GM19193 (cell line): ENCODE results near the gene PTK6.

Experiments
- POLR2A ChIP-seq: IDR thresholded peaks from 4 replicates; pipeline ENCODE4 v1.6.1; 2011; ENCODE audit not compliant: insufficient read depth, insufficient read length; ENCODE audit errors: extremely low read depth

PTK6 gene

DNA sequence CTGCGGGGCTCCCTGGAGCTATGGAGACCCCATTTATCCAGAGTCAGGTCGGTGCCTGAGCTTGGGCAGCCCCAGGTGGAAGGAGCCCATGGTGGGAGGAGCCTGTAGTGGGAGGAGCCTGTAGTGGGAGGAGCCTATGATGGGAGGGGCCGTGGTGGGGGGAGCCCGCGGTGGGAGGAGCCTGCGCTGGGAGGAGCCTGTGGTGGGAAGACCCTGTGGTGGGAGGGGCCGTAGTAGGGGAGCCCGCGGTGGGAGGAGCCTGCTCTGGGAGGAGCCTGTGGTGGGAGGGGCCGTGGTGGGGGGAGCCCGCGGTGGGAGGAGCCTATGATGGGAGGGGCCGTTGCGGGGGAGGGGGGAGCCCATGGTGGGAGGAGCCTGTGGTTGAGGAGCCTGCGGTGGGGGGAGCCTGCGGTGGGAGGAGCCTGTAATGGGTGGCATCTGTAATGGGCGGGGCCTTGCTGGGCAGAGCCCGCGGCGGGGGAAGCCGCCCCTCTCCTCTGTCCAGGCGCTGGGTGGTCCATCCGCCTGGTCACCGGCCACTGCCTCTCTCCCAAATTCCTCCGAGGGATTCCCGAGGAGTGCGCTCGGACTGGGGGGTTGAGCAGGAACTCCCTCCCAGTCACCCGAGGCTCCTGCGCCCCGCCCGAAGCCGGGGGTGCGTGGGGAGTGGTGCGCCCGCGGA, 16.2 kb upstream of the PTK6 start:
- TF ChIP-seq POLR2A = peak; percentile 29

DNA sequence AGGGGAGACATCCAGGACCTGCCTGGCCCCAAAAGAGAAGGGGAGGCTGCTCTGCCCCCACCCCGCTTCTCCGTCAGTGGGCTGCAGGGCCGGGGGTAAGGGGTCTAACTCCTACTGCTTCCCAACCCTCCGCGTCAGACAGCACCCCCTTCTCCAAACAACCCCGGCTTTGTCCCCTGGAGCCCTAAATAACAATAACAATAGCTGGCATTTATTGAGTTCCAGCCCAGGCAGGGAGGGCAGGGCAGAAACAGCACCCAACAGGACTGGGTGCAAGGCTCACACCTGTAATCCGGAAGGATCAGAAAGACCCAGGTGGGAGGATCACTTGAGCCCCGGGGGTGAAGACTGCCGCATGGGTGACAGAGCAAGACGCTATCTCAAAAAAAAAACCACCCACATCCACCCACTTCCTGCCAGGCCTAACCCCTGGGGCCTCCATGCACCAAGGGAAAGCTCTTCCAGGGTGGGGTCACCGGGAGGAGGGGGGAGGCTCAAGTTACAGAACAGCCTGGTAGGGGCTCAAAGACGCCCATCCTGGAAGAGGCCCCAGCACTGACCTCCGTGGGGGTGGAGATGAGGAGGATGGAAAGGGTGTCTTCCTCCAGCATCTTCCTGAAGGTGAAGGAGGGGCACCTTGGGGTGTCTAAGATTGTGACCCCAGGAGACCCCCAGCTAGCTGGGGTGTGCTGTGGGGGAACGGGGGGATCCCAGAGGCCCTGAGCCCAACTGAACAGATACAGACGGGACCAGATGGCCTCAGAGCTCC, 15.5 kb upstream of the PTK6 start:
- TF ChIP-seq POLR2A = no peak

DNA sequence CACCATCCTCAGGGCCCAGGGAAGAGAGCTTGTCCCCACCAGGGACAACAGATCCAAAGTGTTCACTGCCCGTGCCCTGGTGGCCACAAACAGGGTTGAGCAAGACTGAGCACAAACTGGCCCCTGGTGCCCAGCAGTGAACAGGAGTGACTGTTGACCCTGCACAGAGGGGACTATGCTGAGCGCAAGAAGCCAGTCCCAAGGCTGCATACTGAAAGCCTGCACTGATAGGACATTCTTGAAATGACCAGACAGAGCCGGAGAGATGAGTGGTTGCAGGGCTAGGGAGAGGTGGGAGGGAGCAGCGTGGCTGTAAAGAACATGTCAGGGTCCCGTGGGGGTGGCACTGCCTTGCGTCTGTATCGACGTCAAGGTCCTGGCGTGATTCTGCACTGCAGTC, 13.9 kb upstream of the PTK6 start:
- TF ChIP-seq POLR2A = no peak

DNA sequence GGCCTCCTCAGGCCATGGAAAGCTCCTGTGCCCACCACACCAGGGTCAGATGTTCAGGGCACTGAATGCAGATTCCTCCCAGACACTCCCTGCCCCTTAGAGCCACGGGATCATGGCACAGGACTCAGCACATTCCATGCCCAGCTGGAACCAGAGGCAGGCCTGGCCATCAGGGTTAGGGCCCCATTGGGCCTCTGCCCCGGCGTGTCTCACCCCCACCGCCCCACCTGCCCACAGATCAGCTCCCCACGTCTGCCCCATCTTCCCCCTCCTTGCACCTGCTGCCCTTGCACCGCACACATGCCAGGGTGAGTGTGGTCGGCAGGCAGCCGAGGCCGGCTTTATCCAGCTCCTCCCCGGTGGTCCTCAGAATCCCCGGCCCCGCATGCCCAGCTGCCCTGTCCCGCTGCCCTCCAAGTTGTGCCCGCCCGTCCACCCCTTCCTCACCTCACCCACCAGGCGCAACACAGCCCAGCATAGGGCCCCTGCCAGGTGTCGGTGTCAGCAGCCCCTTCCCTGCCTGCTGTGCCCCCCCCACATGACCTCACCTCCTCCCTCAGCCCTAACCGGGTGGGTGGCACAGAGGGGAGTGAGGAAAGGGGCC, 12.6 kb upstream of the PTK6 start:
- TF ChIP-seq POLR2A = no peak

DNA sequence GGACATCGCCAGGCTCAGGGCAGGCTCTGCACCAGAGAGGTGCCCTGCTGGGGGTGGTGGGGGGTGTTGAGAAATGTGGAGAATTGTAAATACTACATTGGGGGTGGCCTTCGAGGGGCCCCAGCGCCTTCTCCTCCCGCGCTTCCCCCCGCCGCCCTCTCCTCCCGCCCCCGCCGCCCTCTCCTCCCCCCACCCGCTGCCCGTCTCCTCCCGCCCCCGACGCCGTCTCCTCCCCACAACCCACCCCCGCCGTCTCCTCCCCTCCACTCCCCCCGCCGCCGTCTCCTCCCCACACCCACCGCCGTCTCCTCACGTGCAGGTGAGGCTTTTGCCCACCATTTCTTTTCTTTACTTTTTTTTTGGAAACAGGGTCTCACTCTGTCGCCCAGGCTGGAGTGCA, 11.8 kb upstream of the PTK6 start:
- no peak for TF ChIP-seq POLR2A

DNA sequence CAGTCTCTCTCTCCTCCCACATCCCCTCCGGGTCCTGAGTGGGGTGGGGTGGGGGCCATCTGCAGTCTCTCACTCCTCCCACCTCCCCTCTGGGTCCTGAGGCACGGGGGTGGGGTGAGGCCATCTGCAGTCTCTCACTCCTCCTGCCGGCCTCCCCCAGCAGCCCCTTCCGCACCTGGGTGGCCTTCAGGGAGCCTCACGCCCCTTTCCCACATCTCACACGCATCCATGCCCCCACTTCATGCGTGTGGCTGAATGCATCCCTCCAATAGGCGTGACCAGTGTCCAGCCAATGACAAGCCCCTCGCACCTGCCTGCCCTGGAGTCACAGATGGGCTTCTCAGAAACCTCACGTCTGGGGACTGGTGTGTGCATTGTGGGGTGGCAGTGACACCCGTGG, 11.4 kb upstream of the PTK6 start:
- no peak for TF ChIP-seq POLR2A

DNA sequence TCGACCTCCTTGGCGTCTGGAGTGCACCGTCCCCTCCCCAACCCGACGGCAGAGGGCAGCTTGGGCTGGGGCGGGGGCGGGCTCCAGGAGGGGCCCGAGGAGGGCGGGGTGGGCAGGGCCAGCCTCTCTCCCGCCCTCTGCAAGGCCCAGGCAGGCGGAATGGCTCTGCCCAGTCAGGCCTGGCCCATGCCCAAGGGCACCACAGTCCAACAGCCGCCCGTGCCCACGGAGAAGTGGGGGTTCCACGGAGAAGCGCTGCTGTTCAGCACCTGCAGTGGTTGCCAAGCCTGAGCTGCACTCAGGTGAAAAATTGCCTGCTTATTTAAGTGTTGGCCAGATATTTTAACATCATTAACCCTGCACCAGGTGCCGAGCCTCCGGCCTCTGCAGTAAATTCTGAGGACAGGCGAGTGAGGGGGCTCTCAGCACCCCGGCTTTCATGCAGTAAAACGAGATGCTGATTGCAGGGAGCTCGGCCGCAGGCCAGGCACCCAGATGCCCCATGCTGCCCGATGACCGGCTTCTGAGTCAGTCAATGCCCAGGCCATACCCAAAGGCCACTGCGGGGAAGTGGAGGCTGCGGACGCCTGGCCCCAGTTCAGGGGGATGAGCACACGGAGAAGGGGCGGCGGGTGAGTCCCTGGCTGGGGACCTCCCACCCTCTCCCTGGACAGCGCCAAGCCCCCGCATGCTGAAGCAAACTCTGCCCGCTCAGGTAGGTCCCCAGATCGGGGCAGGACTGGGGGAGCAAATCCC, 10.7 kb upstream of the PTK6 start, which contains the start of gene SRMS:
TSS of gene SRMS (minus strand) at position 25 of the 756 bp plus-strand sequence. CDS start 286 bp downstream, outside the sequence.
- no peak for TF ChIP-seq POLR2A

DNA sequence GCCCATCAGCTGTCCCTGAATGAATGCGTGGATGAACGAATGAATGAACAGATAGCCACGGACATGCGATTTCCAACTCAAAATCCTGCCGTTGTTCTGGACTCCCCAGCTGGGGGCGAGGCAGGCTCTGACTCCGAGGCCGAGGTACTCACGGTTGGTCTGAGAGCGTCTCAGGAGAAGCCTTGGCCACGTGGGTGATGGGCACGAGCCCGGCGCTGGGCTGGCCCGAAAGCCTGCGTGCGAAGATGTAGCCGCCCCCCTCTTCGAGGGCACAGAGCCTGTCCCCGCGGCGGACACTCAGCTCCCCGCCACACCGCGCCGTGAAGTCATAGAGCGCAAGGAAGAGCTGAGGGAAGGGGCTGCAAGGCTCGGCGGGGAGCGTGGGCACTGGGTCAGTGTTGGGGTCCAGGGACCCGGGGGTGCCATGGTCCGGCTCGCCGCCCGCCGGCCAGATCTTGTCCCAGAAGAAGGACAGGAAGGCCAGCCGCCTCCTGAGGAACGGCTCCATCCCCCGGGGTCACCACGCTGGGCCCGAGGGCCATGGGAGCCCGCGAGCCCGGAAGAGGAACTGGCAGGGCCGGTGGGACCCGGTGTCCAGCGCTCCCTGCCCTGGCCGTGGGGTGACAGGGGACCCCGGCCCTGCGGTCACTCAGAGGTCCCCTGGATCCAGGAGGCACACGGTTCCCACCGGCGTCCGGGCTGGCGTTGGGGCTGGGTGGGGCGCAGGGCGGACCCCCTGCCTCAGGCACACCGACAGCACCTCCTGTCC, 10.0 kb upstream of the PTK6 start:
- TF ChIP-seq POLR2A = no peak

DNA sequence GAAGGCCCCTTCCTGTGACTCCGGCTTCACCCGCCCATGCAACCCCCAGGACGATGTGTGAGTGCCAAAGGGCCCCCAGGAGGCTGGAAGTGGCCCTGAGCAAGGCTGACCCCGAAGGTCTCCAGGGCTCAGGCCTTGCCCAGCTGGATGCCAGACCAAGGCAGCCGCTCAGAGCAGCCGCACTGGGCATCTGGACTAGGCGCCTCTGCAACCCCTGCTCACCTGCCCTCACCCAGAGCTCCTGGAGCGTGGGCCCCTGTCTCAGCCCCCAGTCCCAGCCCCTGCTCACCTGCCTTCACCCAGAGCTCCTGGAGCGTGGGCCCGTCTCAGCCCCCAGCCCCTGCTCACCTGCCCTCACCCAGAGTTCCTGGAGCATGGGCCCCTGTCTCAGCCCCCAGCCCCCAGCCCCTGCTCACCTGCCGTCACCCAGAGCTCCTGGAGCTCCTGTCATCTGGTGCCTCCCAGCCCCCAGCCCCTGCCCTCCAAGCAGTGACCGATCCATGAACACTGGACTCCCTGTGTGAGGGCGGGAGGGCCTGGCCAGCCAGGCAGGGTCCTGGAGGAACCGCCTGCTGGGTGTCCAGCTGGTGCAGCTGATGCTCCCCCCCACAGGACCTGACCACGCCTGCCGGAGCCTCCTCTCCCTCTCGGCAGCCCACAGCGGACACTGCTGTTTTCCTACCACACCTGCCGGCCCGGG, 9.2 kb upstream of the PTK6 start:
- no peak for TF ChIP-seq POLR2A

DNA sequence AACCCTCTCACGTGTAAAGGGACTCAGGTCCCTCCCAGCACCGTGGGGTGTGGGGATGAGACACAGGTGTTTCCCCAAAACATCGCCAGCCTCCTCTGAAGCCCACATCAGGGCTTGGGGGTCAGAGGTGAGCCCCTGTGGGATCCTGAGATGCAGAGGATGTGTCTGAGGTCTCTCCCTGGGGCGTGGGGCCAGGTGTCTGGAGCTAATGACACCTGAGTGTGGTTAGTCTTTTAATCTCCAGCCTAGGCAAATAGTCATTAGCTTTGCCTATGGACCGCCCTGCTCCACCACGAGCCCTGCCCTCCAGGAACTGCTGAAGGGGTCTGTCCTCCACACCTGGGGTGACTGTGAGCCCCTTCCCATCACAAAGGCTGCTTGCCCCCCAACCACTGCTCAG, 8.6 kb upstream of the PTK6 start:
- TF ChIP-seq POLR2A = no peak

DNA sequence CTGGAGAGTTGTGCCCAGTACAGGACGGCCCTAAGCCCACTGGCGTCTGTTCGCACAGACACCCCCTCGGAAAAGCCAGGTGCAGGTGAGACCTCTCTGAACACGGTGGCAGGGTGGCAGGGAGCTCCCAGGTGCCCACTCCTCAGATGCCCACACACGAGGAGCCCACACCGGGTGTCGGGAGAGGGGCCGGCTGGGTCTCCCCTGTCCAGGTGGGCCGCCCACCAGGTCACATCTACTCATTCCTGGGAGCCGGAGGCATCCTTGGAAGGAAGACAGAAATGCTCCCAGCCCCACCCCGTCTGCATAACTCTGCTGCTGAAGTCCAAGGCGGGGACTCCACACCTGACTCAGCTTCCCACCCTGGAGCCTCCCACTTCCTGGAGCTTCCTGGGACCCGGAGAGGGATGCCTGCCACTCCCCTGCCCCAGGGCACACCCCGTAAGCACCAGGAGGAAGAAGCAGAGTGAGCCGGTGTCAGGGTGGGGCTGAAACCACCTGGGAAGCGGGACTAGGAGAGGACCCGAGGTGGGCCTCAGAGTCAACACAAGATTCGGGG, 7.9 kb upstream of the PTK6 start:
- no peak for TF ChIP-seq POLR2A

DNA sequence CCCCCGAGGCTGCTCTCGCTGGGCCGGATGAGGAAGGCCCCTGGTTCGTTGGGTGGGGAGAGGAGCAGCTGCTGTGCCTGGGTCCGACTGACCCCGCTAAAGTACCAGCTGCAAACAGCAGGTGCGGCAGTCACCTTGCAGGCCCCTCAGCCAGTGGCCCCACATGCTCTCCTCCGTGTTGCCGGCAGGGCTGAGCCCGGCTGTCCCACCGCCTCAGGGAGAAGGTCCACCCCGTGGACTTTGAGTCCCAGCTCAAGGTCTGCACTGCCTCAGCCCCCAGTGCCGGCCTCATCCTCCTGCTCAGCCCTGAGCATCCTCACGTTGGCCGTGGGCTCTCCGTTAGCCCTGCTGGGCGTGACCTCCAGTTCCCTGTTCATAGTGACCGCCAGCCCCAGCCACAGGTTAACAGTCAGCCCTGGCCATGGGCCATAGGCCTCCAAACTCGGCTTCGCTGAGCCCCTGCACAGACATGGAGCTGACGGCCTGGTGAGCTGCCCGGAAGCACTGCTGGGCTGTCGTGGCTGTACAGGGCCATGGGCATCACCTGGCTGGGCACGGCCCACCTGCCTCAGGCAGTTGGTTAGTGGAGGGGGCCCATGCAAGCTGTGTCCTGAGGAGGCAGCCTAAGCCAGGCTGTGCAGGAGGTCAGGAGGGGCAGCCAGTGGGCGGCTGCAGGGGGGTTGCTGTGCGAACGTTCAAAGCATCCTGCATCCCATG, 7.2 kb upstream of the PTK6 start:
- TF ChIP-seq POLR2A = no peak

DNA sequence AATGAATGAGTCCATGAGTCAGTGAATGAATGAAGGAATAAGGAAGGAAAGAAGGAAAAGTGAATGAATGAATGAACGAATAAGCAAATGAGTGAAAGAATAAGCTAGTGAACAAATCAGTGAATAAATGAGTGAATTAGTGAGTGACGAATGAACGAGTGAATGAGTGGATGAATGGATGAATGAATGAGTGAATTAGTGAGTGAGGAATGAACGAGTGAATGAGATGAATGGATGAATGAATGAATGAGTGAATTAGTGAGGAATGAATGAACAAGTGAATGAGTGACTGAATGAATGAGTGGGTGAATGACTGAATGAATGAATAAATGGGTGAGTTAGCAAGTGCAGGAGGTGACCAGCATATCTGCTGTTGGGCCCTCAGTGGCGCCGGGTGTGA, 6.6 kb upstream of the PTK6 start:
- no peak for TF ChIP-seq POLR2A
